ENCODE data around the gene ZFP92.
"Not testable (repeated sequence)": the region's sequence is repeated elsewhere in the genome, so short reads cannot be mapped to it uniquely, and the experiment has no call there.

ZFP92 gene

DNA sequence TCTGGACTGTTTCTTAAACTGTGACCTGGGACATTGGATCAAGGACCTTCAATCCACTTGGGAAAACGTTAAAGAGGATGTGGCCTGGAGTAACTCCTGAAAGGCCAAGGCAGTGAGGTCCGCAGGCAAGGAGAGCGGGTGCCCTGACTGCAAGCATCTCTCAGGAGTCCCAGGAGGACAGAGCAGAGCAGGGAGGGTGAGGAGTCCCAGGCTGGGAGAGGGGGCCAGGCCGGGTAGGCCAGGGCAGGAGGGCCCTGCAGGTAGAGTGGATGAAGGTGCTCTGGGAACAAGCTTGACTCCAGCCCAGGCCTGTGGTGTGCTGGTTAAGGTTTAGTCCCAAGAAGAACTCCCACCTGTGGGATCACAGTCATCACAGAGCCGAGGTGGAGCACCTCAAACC is 23.9 kb upstream of the ZFP92 start:
- no peak overlapping the region for H3K27ac ChIP-seq (ENCODE audit: low read depth, low read length, severe bottlenecking)
- H3K36me3 ChIP-seq (ENCODE audit: control insufficient read depth, insufficient read depth, low read length) = no peaks in the 10 kb centered on the region
- no peaks in the 10 kb centered on the region for H3K9me3 ChIP-seq (ENCODE audit: control insufficient read depth, low read length)
- H3K4me1 ChIP-seq (ENCODE audit: control insufficient read depth, insufficient read depth, low read length, poor library complexity, severe bottlenecking) = no peaks in the 10 kb centered on the region
- 50 to 82% methylated on average over 1 to 3 of the region's 5 CpGs for WGBS, 2 experiments (ENCODE audit: insufficient coverage in 2 of 2)
- no peak overlapping the region for H3K4me3 ChIP-seq (ENCODE audit: extremely low read depth, insufficient read depth, low read length, poor library complexity, severe bottlenecking)

DNA sequence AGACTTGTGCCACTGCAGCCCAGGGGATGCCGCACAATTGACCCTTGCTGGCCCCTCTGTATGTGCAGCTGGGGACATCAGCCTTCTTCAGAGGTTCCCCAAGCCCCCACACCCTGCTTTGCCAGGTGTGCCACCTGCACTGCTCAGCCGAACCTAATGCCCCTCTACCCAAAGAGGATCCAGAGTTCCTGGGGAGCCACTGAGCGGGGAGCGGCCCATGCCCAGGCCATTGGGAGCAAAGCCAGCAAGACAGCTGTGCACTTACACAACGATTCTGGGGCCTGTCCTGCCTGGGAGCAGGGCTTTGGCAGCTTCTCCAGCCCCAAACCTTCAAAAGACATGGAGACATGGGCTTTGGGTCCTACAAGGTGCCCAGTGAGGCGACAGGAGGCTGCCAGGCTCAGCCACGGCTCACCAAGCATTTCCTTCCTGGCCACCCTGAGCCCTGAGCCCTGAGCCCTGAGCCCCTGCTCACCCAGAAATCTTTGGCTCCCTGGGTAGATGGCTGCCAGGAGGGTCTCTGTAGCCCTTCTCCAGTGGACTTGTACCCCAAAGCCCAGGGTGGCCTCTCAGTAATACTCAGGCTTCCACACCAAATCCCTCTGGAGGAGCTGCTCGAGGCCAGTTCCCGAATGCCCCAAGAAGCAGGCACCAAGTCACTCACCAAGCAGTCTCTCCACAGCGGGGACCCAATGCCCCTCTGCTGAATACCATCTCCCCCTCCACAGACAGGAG is 23.1 kb upstream of the ZFP92 start:
- no peak overlapping the region for H3K27ac ChIP-seq (ENCODE audit: low read depth, low read length, severe bottlenecking)
- H3K4me3 ChIP-seq (ENCODE audit: extremely low read depth, insufficient read depth, low read length, poor library complexity, severe bottlenecking) = no peak overlapping the region
- H3K4me1 ChIP-seq (ENCODE audit: control insufficient read depth, insufficient read depth, low read length, poor library complexity, severe bottlenecking) = no peaks in the 10 kb centered on the region
- WGBS, 2 experiments (ENCODE audit: insufficient coverage in 2 of 2) = 100% methylated on average over 1 of the region's 10 CpGs
- no peaks in the 10 kb centered on the region for H3K36me3 ChIP-seq (ENCODE audit: control insufficient read depth, insufficient read depth, low read length)
- no peaks in the 10 kb centered on the region for H3K9me3 ChIP-seq (ENCODE audit: control insufficient read depth, low read length)

DNA sequence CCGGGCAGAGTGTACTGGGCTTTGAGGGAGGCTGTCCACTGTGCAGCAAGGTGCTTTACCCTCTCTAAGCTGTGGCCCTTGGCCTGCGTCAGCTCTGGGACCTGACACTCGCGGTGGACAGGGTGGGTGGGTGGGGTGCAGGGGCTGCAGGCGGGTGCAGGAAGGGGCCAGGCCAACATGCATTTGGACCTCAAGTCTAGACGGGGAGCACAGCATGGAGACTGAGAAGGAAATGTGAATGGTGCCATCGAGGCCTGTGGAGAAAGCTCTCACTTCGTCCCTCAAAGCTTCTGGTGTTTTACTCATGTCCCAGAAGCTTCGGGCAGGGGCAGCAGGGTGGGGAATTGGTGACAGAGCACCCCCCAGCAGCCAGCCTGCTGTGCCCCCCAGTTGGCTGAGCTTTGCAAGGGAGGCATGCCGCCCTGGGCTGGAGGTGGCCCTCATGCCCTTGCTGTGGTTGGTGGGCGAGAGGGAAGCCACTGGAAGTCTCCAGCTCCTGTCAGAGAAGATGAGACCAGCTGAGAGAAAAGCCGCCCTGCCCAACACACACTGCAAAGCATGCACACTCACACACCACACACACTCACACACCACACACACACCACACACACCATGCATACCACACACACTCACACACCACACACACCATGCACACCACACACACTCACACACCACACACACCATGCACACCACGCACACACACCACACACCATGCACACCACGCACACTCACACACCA is 22.4 kb upstream of the ZFP92 start:
- 87 to 88% methylated on average over 4 to 5 of the region's 14 CpGs for WGBS, 2 experiments (ENCODE audit: insufficient coverage in 2 of 2)
- Histone ChIP-seq H3K27ac (ENCODE audit: low read depth, low read length, severe bottlenecking) (no peak overlapping the region), H3K9me3 (ENCODE audit: control insufficient read depth, low read length) (no peaks in the 10 kb centered on the region), H3K36me3 (ENCODE audit: control insufficient read depth, insufficient read depth, low read length) (no peaks in the 10 kb centered on the region), H3K4me1 (ENCODE audit: control insufficient read depth, insufficient read depth, low read length, poor library complexity, severe bottlenecking) (no peaks in the 10 kb centered on the region), H3K4me3 (ENCODE audit: extremely low read depth, insufficient read depth, low read length, poor library complexity, severe bottlenecking) (no peak overlapping the region)

DNA sequence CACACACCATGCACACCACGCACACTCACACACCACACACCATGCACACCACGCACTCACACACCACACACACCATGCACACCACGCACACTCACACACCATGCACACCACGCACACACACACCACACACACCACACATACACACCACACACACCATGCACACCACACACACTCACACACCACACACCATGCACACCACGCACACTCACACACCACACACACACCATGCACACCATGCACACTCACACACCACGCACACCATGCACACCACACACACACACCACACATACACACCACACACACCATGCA is 21.9 kb upstream of the ZFP92 start:
- H3K36me3 ChIP-seq (ENCODE audit: control insufficient read depth, insufficient read depth, low read length); H3K27ac ChIP-seq (ENCODE audit: low read depth, low read length, severe bottlenecking); H3K4me3 ChIP-seq (ENCODE audit: extremely low read depth, insufficient read depth, low read length, poor library complexity, severe bottlenecking); H3K4me1 ChIP-seq (ENCODE audit: control insufficient read depth, insufficient read depth, low read length, poor library complexity, severe bottlenecking); H3K9me3 ChIP-seq (ENCODE audit: control insufficient read depth, low read length): not testable (repeated sequence)
- 96% methylated on average over 4 of the region's 6 CpGs; no CpG with 5 or more reads in 1 of the 2 experiments for WGBS, 2 experiments (ENCODE audit: insufficient coverage in 2 of 2)

DNA sequence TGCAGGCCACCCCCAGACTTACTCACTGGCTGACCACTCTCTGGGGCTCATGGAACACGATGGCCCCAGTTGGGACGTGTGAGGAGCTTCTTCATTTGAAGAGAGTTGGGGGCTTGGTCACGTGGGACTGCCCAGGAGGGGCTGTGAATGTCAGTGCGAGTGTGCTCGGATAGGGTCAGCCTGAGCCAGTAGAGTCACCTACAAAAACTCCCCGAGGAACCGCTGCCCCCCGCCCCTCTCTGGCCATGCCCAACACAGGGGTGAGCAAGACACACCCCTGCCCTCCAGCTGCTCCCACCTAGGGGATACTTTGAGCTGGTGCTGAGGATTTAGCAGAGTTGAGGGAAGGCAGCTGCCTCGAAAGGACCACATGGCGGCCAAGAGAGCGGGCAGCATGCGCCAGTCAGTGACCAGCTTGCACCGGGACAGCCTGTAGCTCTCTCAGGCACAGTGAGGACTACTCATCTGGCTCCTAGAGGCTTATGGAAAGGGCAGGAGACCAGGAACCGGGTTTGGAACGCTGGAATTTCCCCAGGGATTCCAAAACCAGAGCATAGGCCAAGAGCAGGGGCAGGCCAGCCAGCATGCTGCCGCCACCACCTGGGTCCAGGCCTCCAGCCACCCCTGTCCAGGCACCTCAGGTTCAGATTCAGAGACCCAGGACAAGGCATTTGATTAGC is 18.5 kb upstream of the ZFP92 start:
- no peak overlapping the region for H3K4me3 ChIP-seq (ENCODE audit: extremely low read depth, insufficient read depth, low read length, poor library complexity, severe bottlenecking)
- no peak overlapping the region for H3K27ac ChIP-seq (ENCODE audit: low read depth, low read length, severe bottlenecking)
- WGBS, 2 experiments (ENCODE audit: insufficient coverage in 2 of 2) = 89 to 92% methylated on average over 7 to 9 of the region's 16 CpGs
- H3K9me3 ChIP-seq (ENCODE audit: control insufficient read depth, low read length) = no peaks in the 10 kb centered on the region
- H3K4me1 ChIP-seq (ENCODE audit: control insufficient read depth, insufficient read depth, low read length, poor library complexity, severe bottlenecking) = no peaks in the 10 kb centered on the region
- no peaks in the 10 kb centered on the region for H3K36me3 ChIP-seq (ENCODE audit: control insufficient read depth, insufficient read depth, low read length)

DNA sequence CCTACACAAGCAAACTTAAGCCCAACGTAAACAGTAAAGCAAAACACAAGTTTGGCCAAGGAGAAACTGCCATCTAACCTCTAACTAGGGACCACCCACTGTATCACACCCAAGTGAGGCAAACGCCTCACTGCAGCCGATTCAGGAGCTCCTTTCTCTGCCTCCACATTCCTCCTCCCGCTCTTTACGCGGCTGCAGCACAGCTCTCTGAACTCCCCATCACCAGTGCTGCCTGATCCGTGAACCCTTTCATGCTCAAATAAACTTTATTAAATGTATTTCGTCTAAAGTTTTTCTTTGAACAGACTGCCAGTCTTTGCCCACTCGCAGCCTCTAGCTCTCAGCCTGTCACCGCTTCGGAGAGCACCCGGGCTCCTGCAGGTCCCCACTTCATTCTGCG is 16.7 kb upstream of the ZFP92 start:
- Histone ChIP-seq H3K4me3 (ENCODE audit: extremely low read depth, insufficient read depth, low read length, poor library complexity, severe bottlenecking) (no peak overlapping the region), H3K36me3 (ENCODE audit: control insufficient read depth, insufficient read depth, low read length) (no peaks in the 10 kb centered on the region), H3K27ac (ENCODE audit: low read depth, low read length, severe bottlenecking) (no peak overlapping the region), H3K9me3 (ENCODE audit: control insufficient read depth, low read length) (no peaks in the 10 kb centered on the region), H3K4me1 (ENCODE audit: control insufficient read depth, insufficient read depth, low read length, poor library complexity, severe bottlenecking) (no peaks in the 10 kb centered on the region)
- 86 to 88% methylated on average over 5 to 7 of the region's 13 CpGs for WGBS, 2 experiments (ENCODE audit: insufficient coverage in 2 of 2)

DNA sequence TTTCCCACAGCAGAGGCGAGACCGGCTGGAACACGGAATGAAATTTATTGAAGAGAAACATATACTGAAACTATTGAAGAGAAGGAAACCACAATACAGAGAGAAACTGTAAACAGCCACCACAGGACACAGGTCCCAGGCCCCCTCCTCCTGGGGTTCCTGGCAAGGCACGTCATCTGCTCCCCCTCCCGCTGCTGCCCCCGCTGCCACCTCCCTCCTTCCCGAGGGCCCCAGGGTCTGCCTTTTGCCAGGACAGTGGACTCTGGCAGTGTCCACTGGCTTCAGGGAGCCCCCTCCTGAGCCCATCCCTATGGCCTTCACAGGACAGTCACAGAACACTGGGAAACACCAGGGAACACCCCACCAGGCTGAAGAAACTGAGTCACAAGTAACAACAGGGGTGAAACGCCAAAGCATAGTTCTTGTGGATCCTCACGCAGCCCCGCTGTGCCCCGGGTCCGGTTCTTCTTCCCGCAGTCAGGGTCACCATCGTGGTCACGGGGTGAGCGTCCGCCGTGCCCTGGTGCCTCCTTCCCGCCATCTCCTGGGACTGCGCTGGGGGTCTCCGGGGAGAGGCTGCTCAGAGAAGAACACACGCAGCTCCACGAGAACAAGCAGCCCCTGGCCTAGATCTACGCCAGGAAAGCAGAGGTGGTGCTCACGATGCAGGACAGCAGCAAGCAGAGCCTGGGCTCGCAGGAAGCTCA is 15.5 kb upstream of the ZFP92 start:
- Histone ChIP-seq H3K4me1 (ENCODE audit: control insufficient read depth, insufficient read depth, low read length, poor library complexity, severe bottlenecking) (no peaks in the 10 kb centered on the region), H3K36me3 (ENCODE audit: control insufficient read depth, insufficient read depth, low read length) (no peaks in the 10 kb centered on the region), H3K9me3 (ENCODE audit: control insufficient read depth, low read length) (no peaks in the 10 kb centered on the region), H3K4me3 (ENCODE audit: extremely low read depth, insufficient read depth, low read length, poor library complexity, severe bottlenecking) (no peak overlapping the region), H3K27ac (ENCODE audit: low read depth, low read length, severe bottlenecking) (no peak overlapping the region)
- WGBS, 2 experiments (ENCODE audit: insufficient coverage in 2 of 2) = 84 to 89% methylated on average over 17 to 19 of the region's 26 CpGs

DNA sequence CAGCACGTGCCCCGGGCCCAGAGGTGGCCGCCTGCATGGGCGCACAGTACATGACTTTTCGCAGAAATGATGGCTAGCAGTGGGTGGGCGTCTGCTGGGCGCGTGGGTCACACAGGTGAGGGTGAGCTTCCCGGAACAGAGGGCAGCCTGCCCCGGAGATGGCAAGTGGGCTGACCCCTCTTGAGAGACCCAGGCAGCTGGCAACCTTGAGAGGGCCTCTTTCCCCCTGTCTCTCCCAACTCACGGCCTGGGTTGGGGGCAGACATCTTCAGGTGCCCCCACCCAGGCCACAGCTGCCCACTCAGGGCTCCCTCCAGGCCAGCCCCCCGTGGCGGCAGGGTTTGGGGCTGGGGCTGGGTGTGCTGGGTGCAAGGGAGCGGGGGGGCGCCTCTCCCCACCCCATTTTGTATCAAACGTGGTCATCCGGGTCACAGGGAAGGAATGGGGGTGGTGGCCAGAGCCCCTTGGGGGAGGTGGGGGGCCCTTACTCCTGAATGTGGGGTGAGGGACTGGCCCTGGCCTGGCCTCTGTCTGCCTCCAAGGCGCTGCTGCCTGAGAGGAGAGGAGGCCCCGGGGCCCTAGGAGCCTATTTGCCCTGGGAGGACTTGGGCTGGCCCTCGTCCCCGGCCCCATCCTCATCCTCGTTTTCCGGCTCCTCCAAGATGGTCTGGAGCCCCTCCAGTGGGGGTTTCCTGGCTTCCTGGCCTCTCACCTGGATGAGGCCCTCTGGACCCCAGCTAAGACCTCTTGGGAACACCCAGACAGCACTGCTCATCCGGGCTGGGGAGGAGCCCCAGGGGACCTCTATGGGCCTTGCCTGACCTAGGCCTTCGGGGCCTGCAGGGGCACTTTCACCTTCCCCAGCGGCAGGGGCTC is 14.7 kb upstream of the ZFP92 start:
- WGBS, 2 experiments (ENCODE audit: insufficient coverage in 2 of 2) = 92 to 93% methylated on average over 14 to 15 of the region's 26 CpGs

DNA sequence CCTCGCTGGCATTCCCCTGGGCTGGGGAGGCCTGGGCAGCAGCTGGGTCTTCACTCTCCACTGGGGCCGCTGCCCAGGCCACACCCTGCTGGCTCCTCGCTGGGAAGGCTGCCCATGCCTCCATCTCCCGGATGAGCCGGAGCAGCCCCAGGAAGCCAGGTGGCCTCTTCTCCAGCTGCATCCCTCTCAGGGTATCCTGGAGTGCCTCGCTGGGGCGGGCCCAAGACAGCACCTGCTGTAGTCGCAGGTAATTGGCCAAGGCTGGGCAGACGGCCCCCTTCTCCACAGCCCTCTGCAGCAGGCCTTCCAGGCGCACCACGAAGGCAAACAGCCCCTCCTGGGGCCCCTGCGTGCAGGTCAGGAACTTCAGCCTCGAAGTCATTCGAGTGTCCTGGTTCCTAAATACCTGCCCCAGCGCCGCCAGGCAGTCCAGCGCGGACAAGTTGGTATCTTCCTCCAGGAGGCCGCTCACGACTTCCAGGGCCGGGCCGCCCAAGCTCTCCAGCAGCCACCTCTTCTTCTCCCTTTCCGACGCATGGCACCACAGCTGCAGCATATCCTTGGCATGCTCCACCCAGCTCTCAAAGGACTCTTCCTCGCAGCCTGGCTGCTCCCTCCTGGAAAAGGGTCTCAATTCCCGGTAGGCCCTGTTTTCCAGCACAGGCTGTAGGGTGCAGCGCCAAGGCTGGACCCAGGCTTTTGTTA is 13.9 kb upstream of the ZFP92 start:
- H3K27ac ChIP-seq (ENCODE audit: low read depth, low read length, severe bottlenecking) = no peak overlapping the region
- H3K4me3 ChIP-seq (ENCODE audit: extremely low read depth, insufficient read depth, low read length, poor library complexity, severe bottlenecking) = no peak overlapping the region
- no peaks in the 10 kb centered on the region for H3K4me1 ChIP-seq (ENCODE audit: control insufficient read depth, insufficient read depth, low read length, poor library complexity, severe bottlenecking)
- no peaks in the 10 kb centered on the region for H3K9me3 ChIP-seq (ENCODE audit: control insufficient read depth, low read length)
- H3K36me3 ChIP-seq (ENCODE audit: control insufficient read depth, insufficient read depth, low read length) = no peaks in the 10 kb centered on the region
- 89 to 92% methylated on average over 17 to 18 of the region's 27 CpGs for WGBS, 2 experiments (ENCODE audit: insufficient coverage in 2 of 2)

More for the DNA sequence above, 14.7 kb upstream of the ZFP92 start:
- H3K27ac ChIP-seq (ENCODE audit: low read depth, low read length, severe bottlenecking) = no peak overlapping the region
- no peaks in the 10 kb centered on the region for H3K4me1 ChIP-seq (ENCODE audit: control insufficient read depth, insufficient read depth, low read length, poor library complexity, severe bottlenecking)
- no peak overlapping the region for H3K4me3 ChIP-seq (ENCODE audit: extremely low read depth, insufficient read depth, low read length, poor library complexity, severe bottlenecking)
- H3K36me3 ChIP-seq (ENCODE audit: control insufficient read depth, insufficient read depth, low read length) = no peaks in the 10 kb centered on the region
- no peaks in the 10 kb centered on the region for H3K9me3 ChIP-seq (ENCODE audit: control insufficient read depth, low read length)
